ENCODE results near the gene RASEF. TPM values are rescaled to one million over a fixed set of nuclear protein-coding genes. Genes with fewer than 3 reads are reported as not detected.

The RASEF gene
- total and polyA plus RNA-seq, 9 donors: 0.07 to 15.9 (median 1.0) TPM

DNA sequence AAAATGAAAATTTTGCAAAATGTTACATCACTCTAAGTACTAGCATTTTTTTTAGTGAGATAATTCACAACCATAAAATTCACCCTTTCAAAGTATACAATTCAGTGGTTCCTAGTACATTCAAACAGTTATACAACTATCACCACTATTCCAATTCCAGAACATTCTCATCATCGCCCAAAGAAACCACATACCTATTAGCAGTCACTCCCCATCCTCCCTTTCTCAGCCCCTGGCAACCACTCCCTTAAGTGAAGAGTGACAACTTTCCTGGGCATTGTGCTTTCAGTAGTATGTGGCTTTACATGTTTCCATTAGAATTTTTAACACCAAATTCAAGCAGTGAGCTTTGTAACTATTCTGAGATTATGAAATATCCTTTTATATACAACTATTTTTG, 81.4 kb downstream of the RASEF start:
- H3K36me3 ChIP-seq: no peaks in the 10 kb centered on the region
- no peaks in the 10 kb centered on the region for H3K27me3 ChIP-seq
- no peak for DNase-seq
- 88 to 96% (median 93%) methylated on average over 1 of the region's 1 CpG for WGBS, 3 donors
- TF ChIP-seq, protein P1, sequence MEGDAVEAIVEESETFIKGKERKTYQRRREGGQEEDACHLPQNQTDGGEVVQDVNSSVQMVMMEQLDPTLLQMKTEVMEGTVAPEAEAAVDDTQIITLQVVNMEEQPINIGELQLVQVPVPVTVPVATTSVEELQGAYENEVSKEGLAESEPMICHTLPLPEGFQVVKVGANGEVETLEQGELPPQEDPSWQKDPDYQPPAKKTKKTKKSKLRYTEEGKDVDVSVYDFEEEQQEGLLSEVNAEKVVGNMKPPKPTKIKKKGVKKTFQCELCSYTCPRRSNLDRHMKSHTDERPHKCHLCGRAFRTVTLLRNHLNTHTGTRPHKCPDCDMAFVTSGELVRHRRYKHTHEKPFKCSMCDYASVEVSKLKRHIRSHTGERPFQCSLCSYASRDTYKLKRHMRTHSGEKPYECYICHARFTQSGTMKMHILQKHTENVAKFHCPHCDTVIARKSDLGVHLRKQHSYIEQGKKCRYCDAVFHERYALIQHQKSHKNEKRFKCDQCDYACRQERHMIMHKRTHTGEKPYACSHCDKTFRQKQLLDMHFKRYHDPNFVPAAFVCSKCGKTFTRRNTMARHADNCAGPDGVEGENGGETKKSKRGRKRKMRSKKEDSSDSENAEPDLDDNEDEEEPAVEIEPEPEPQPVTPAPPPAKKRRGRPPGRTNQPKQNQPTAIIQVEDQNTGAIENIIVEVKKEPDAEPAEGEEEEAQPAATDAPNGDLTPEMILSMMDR (IDR thresholded peaks at IDR 0.05): no peak
- no peak for TF ChIP-seq EP300 (IDR thresholded peaks at IDR 0.05)
- no peak for TF ChIP-seq POLR2A (IDR thresholded peaks at IDR 0.05)
- H3K9me3 ChIP-seq: no peaks in the 10 kb centered on the region
- no peak overlapping the region for H3K27ac ChIP-seq
- no peak overlapping the region for H3K4me3 ChIP-seq
- intact Hi-C loops (cut with DNase I): no loop called here
- H3K4me1 ChIP-seq (ENCODE audit: insufficient read depth): no peaks in the 10 kb centered on the region

- Histone ChIP-seq H3K36me3 (no peaks in the 10 kb centered on the region), H3K4me3 (no peak overlapping the region), H3K9me3 (no peaks in the 10 kb centered on the region), H3K4me1 (ENCODE audit: insufficient read depth) (no peaks in the 10 kb centered on the region), H3K27me3 (no peaks in the 10 kb centered on the region), H3K27ac (no peak overlapping the region)
- DNase-seq: no peak
- WGBS, 3 donors: 85 to 88% (median 87%) methylated on average over 6 of the region's 6 CpGs
- TF ChIP-seq, protein P1 (IDR thresholded peaks at IDR 0.05): no peak
- no peak for TF ChIP-seq EP300 (IDR thresholded peaks at IDR 0.05)
- no peak for TF ChIP-seq POLR2A (IDR thresholded peaks at IDR 0.05)
- intact Hi-C loops (cut with DNase I): no loop called here
Measured at GRCh38 chr9:82975176-82975575, 87.8 kb downstream of the RASEF start.

- H3K4me1 ChIP-seq (ENCODE audit: insufficient read depth): no peaks in the 10 kb centered on the region
- no peak overlapping the region for H3K27ac ChIP-seq
- H3K36me3 ChIP-seq: no peaks in the 10 kb centered on the region
- TF ChIP-seq EP300 (IDR thresholded peaks at IDR 0.05): no peak
- TF ChIP-seq, protein P1 (IDR thresholded peaks at IDR 0.05): no peak
- no peaks in the 10 kb centered on the region for H3K27me3 ChIP-seq
- no peak overlapping the region for H3K4me3 ChIP-seq
- H3K9me3 ChIP-seq: no peaks in the 10 kb centered on the region
- 91 to 96% (median 93%) methylated on average over 3 of the region's 3 CpGs for WGBS, 3 donors
- intact Hi-C loops (cut with DNase I): no loop called here
- DNase-seq: no peak
Measured at GRCh38 chr9:82972446-82972845, 90.5 kb downstream of the RASEF start.

- intact Hi-C loops (cut with DNase I): no loop called here
- H3K27me3 ChIP-seq: no peaks in the 10 kb centered on the region
- H3K36me3 ChIP-seq: no peaks in the 10 kb centered on the region
- TF ChIP-seq, protein P1 (IDR thresholded peaks at IDR 0.05): no peak
- TF ChIP-seq POLR2A (IDR thresholded peaks at IDR 0.05): no peak
- no peak for TF ChIP-seq EP300 (IDR thresholded peaks at IDR 0.05)
- H3K4me3 ChIP-seq: no peak overlapping the region
- H3K9me3 ChIP-seq: no peaks in the 10 kb centered on the region
- H3K4me1 ChIP-seq (ENCODE audit: insufficient read depth): no peaks in the 10 kb centered on the region
- H3K27ac ChIP-seq: no peak overlapping the region
- WGBS, 3 donors: 71 to 77% (median 72%) methylated on average over 3 of the region's 3 CpGs
- DNase-seq: no peak
Measured at GRCh38 chr9:82970359-82970758, 92.6 kb downstream of the RASEF start.

- Histone ChIP-seq H3K36me3 (no peaks in the 10 kb centered on the region), H3K27me3 (no peaks in the 10 kb centered on the region), H3K27ac (no peak overlapping the region), H3K4me1 (ENCODE audit: insufficient read depth) (no peaks in the 10 kb centered on the region), H3K9me3 (no peaks in the 10 kb centered on the region), H3K4me3 (no peak overlapping the region)
- WGBS, 3 donors: 90 to 93% (median 92%) methylated on average over 4 of the region's 4 CpGs
- no peak for DNase-seq
- intact Hi-C loops (cut with DNase I): no loop called here
- TF ChIP-seq, protein P1 (IDR thresholded peaks at IDR 0.05): no peak
- no peak for TF ChIP-seq EP300 (IDR thresholded peaks at IDR 0.05)
- TF ChIP-seq POLR2A (IDR thresholded peaks at IDR 0.05): no peak
Measured at GRCh38 chr9:82969291-82969690, 93.7 kb downstream of the RASEF start.
